ENCODE data around the gene TRAF1. TPM values are rescaled to one million over a fixed set of nuclear protein-coding genes. Genes with fewer than 3 reads are reported as not detected.

TRAF1 gene
- total RNA-seq, 3 donors from 2014 or later (not counting 1 experiment from before 2014, with no cell fraction given), result 23.4 to 33.9 (median 30.5) TPM

DNA sequence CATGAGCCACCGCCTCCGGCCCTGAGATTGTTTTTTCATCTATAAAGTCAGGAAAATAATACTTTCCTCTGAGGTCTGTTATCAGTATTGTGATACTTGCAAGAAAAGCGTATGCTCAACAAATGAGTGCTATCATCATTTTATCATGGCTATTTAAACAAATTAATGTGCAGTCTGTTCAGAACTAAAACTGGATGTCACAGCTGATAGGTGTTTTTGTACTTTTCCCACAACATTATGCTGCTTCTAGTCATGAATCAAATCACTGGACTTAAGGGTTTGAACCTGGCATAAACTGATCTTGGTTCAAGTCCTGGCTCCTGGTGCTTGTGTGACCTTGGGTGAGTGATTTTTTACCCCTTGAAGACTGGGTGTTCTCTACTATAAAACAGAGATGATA lies 28.2 kb downstream of the TRAF1 start:
- H3K4me3 ChIP-seq (ENCODE audit: low read length), result no peak overlapping the region
- no peak overlapping the region for H3K27ac ChIP-seq (ENCODE audit: low read length)
- H3K27me3 ChIP-seq (ENCODE audit: control insufficient read depth, insufficient read depth, low read length), result no peaks in the 10 kb centered on the region
- Mint-ChIP-seq H3K27me3 (ENCODE audit: low read depth in 2 of 2) (no peaks in the 10 kb centered on the region), H3K4me3 (no peak overlapping the region), H3K36me3 (no peaks in the 10 kb centered on the region), H3K27ac (no peak overlapping the region), H3K9me3 (no peaks in the 10 kb centered on the region), H3K4me1 (peaks cover 12 to 17% of the 10 kb centered on the region in 2 donors)
- H3K36me3 ChIP-seq (ENCODE audit: control insufficient read depth, insufficient read depth, low read length), result peaks cover 9% of the 10 kb centered on the region
- peaks cover 35% of the 10 kb centered on the region for H3K4me1 ChIP-seq (ENCODE audit: control insufficient read depth, insufficient read depth, low read length)
- WGBS (ENCODE audit: insufficient coverage), result 88% methylated on average over 3 of the region's 3 CpGs
- TF ChIP-seq, protein P1, sequence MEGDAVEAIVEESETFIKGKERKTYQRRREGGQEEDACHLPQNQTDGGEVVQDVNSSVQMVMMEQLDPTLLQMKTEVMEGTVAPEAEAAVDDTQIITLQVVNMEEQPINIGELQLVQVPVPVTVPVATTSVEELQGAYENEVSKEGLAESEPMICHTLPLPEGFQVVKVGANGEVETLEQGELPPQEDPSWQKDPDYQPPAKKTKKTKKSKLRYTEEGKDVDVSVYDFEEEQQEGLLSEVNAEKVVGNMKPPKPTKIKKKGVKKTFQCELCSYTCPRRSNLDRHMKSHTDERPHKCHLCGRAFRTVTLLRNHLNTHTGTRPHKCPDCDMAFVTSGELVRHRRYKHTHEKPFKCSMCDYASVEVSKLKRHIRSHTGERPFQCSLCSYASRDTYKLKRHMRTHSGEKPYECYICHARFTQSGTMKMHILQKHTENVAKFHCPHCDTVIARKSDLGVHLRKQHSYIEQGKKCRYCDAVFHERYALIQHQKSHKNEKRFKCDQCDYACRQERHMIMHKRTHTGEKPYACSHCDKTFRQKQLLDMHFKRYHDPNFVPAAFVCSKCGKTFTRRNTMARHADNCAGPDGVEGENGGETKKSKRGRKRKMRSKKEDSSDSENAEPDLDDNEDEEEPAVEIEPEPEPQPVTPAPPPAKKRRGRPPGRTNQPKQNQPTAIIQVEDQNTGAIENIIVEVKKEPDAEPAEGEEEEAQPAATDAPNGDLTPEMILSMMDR (IDR thresholded peaks at IDR 0.05), result no peak
- DNase-seq (no peak), ATAC-seq (no peak)
- intact Hi-C loops (cut with micrococcal nuclease), result no loop called here
- H3K9me3 ChIP-seq (ENCODE audit: control insufficient read depth, insufficient read depth, low read length), result no peaks in the 10 kb centered on the region

DNA sequence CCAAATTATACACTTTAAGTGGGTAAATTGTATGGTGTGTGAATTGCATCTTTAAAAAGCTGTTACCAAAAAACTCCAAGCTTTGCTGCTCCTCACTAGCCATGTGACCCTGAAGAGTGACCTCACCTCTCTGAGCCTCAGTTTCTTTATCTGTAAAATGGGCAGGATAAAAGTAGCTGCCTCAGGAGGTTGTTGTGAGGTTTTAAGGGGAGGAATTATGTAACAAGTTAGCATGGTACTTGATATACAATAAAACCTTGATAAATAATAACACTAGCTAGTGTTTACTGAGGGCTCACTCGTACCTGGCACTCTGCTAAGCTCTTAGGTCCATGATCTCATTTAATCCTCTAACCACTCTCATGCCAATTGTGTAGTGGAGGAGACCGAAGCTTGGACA lies 30.6 kb downstream of the TRAF1 start:
- Mint-ChIP-seq H3K27me3 (ENCODE audit: low read depth in 2 of 2) (no peaks in the 10 kb centered on the region), H3K4me1 (peaks cover 15 to 24% of the 10 kb centered on the region in 2 donors), H3K27ac (no peak overlapping the region), H3K9me3 (no peaks in the 10 kb centered on the region), H3K36me3 (no peaks in the 10 kb centered on the region), H3K4me3 (no peak overlapping the region)
- H3K4me3 ChIP-seq (ENCODE audit: low read length), result no peak overlapping the region
- H3K4me1 ChIP-seq (ENCODE audit: control insufficient read depth, insufficient read depth, low read length), result peaks cover 44% of the 10 kb centered on the region
- no peaks in the 10 kb centered on the region for H3K36me3 ChIP-seq (ENCODE audit: control insufficient read depth, insufficient read depth, low read length)
- H3K9me3 ChIP-seq (ENCODE audit: control insufficient read depth, insufficient read depth, low read length), result no peaks in the 10 kb centered on the region
- ATAC-seq, result no peak
- no CpG with 5 or more reads among the region's 2 CpGs for WGBS (ENCODE audit: insufficient coverage)
- no peaks in the 10 kb centered on the region for H3K27me3 ChIP-seq (ENCODE audit: control insufficient read depth, insufficient read depth, low read length)
- intact Hi-C loops (cut with micrococcal nuclease), result no loop called here
- H3K27ac ChIP-seq (ENCODE audit: low read length), result no peak overlapping the region
- TF ChIP-seq, protein P1 (IDR thresholded peaks at IDR 0.05), result no peak
- no peak for DNase-seq

DNA sequence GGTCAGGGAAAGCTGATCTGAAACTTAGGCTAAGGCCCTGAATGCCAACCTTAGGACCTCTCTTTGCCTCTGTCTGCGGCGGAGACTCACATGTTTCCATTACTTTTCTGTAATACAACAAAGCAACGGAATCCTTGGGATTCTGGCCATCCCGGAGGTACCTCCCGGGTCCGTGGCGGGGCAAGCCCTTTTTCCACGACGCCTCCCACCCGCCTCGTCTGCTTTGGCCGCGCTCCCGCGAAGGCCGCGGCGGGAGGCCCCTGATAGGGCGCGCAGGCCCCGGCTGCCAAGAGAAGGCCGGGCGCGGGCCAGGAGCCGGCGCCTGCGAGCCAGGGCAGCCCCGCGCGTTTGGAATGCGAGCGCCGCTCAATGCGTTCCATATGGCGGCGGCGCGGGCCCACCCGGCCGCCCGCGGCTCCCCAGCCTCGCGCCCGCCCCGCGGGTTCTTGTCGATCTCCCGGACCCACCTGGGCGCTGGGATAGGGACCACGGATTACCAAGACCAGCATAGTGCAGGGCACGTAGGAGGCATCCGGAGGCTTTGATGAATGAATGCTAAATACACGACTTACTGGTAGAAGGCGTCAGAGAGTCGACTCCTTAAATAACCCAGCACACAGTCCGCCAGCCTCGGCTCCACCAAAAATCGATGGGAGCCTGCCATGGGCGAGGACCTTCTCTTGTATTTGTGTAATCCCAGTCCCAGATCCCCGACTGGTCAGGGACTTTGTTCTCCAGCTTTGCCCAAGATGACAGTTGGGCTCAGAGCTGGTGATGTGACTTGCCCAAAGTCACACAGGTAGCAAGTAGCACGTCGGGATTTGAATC lies 32.1 kb downstream of the TRAF1 start:
- H3K36me3 Mint-ChIP-seq, result no peaks in the 10 kb centered on the region
- Histone ChIP-seq H3K4me3 (ENCODE audit: low read length) (no peak overlapping the region), H3K27ac (ENCODE audit: low read length) (no peak overlapping the region), H3K4me1 (ENCODE audit: control insufficient read depth, insufficient read depth, low read length) (peaks cover 49% of the 10 kb centered on the region), H3K27me3 (ENCODE audit: control insufficient read depth, insufficient read depth, low read length) (no peaks in the 10 kb centered on the region), H3K36me3 (ENCODE audit: control insufficient read depth, insufficient read depth, low read length) (no peaks in the 10 kb centered on the region), H3K9me3 (ENCODE audit: control insufficient read depth, insufficient read depth, low read length) (no peaks in the 10 kb centered on the region)
- H3K4me3 Mint-ChIP-seq, result no peak overlapping the region
- no peak overlapping the region for H3K27ac Mint-ChIP-seq
- WGBS (ENCODE audit: insufficient coverage), result 93% methylated on average over 63 of the region's 63 CpGs
- no peak for ATAC-seq
- no peaks in the 10 kb centered on the region for H3K9me3 Mint-ChIP-seq
- TF ChIP-seq, protein P1 (IDR thresholded peaks at IDR 0.05), result no peak
- intact Hi-C loops (cut with micrococcal nuclease), result no loop called here
- DNase-seq, result no peak
- peaks cover 15 to 24% of the 10 kb centered on the region in 2 donors for H3K4me1 Mint-ChIP-seq
- H3K27me3 Mint-ChIP-seq (ENCODE audit: low read depth in 2 of 2), result no peaks in the 10 kb centered on the region
